Hepatocyte (in vitro differentiated cells): ENCODE results near the gene MACROD2. TPM values are rescaled to one million over a fixed set of nuclear protein-coding genes. Genes with fewer than 3 reads are reported as not detected.

Source experiments
- DNase-seq: peaks from one replicate; pipeline ENCODE4 v3.0.0-alpha.2; 2016; ENCODE audit warnings: low spot score
- H2AFZ ChIP-seq: fragments of 200-600 bp; sonication (generic); 2 replicates; pipeline ENCODE4 v1.6.0; 2016; ENCODE audit warnings: antibody characterized with exemption, mild to moderate bottlenecking
- H3K27ac ChIP-seq: fragments of 200-600 bp; sonication (generic); 2 replicates; pipeline ENCODE4 v1.5.1; 2016; ENCODE audit warnings: mild to moderate bottlenecking
- H3K27me3 ChIP-seq: fragments of 200-600 bp; sonication (generic); 2 replicates; pipeline ENCODE4 v1.6.1; 2016
- H3K36me3 ChIP-seq: fragments of 200-600 bp; sonication (generic); replicated peaks from 2 replicates; pipeline ENCODE4 v1.5.1; 2016; ENCODE audit warnings: low read depth; ENCODE audit not compliant: insufficient read depth
- H3K4me1 ChIP-seq: fragments of 200-600 bp; sonication (generic); 2 replicates; pipeline ENCODE4 v1.5.1; 2016; ENCODE audit warnings: mild to moderate bottlenecking, moderate library complexity; ENCODE audit not compliant: insufficient read depth
- H3K4me2 ChIP-seq: fragments of 200-600 bp; sonication (generic); 2 replicates; pipeline ENCODE4 v1.6.0; 2016
- H3K4me3 ChIP-seq: fragments of 200-600 bp; sonication (generic); 2 replicates; pipeline ENCODE4 v1.5.1; 2016; ENCODE audit warnings: mild to moderate bottlenecking
- H3K79me2 ChIP-seq: fragments of 200-600 bp; sonication (generic); 2 replicates; pipeline ENCODE4 v1.6.0; 2017; ENCODE audit warnings: mild to moderate bottlenecking
- H3K9me2 ChIP-seq: fragments of 200-600 bp; sonication (generic); replicated peaks from 2 replicates; pipeline ENCODE4 v1.6.0; 2017; ENCODE audit warnings: mild to moderate bottlenecking; ENCODE audit not compliant: insufficient read depth
- H3K9me3 ChIP-seq: fragments of 200-600 bp; sonication (generic); 2 replicates; pipeline ENCODE4 v1.5.1; 2016; ENCODE audit warnings: low read depth, mild to moderate bottlenecking
- H4K20me1 ChIP-seq: fragments of 200-600 bp; sonication (generic); 2 replicates; pipeline ENCODE4 v1.6.0; 2016; ENCODE audit warnings: mild to moderate bottlenecking; ENCODE audit not compliant: insufficient read depth, poor library complexity, severe bottlenecking
- EZH2 ChIP-seq: fragments of 200-600 bp; sonication (generic); IDR thresholded peaks from 2 replicates; pipeline ENCODE4 v1.6.1; 2016; ENCODE audit warnings: antibody characterized with exemption, mild to moderate bottlenecking, borderline replicate concordance
- EZH2phosphoT487 ChIP-seq: fragments of 200-600 bp; sonication (generic); IDR thresholded peaks from one replicate; pipeline ENCODE4 v1.6.1; 2018; ENCODE audit warnings: antibody characterized with exemption, mild to moderate bottlenecking, low read depth, moderate library complexity; ENCODE audit not compliant: unreplicated experiment, severe bottlenecking
- WGBS: methylation state at CpG from one replicate; pipeline ENCODE4 v1.1.6; 2016; ENCODE audit warnings: low lambda C conversion rate; ENCODE audit errors: missing lambda C conversion rate; 5-methylcytosine and 5-hydroxymethylcytosine counted together
- polyA plus RNA-seq: library from polyadenylated mRNA; unstranded; fragments of >200 nt; fragmentation: Nextera tagmentation; extraction: Ambion mirVana; gene quantifications from 2 replicates; pipeline ENCODE4 v1.2.1, GENCODE V29; 2016
- total RNA-seq: library from RNA; depleted of rRNA; stranded (reverse); fragments of >200 nt; gene quantifications from 2 replicates; pipeline ENCODE4 v1.2.3, GENCODE V29; 2014
- TF ChIP-seq, protein P1 (sequence below): fragments of 200-600 bp; sonication (generic); IDR thresholded peaks from 2 replicates; pipeline ENCODE4 v1.5.1; 2016; ENCODE audit warnings: antibody characterized with exemption, mild to moderate bottlenecking; ENCODE audit not compliant: poor library complexity

Gene MACROD2
- total and polyA plus RNA-seq, 2 experiments from 2014 or later, result 2.4 to 3.1 TPM

DNA sequence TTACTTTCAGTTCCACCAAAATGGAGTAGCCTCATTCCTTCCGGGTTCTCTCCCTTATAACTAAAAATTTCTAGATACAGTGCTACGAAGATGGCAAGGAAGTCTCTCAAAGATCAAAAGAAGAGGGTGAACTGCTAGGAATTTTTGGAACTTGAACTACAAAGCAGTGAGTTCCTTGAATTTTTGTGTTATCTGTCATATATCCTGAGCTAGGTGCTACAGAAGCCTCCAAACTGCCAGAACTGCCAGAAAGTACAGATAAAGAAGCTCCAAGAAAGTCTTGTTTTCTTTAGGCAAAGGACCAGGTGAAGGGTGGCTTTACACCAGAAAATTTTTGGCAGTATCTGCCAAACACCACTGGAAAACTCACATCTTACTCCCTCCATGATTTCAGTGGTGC lies 560.9 kb downstream of the MACROD2 start:
- H3K9me3 ChIP-seq, result no peaks in the 10 kb centered on the region
- H2AFZ ChIP-seq, result no peak overlapping the region
- no peaks in the 10 kb centered on the region for H3K9me2 ChIP-seq
- no peaks in the 10 kb centered on the region for H3K36me3 ChIP-seq
- no peaks in the 10 kb centered on the region for H4K20me1 ChIP-seq
- H3K79me2 ChIP-seq, result no peaks in the 10 kb centered on the region
- H3K4me2 ChIP-seq, result no peak overlapping the region
- TF ChIP-seq EZH2 (no peak), EZH2phosphoT487 (no peak)
- TF ChIP-seq, protein P1, sequence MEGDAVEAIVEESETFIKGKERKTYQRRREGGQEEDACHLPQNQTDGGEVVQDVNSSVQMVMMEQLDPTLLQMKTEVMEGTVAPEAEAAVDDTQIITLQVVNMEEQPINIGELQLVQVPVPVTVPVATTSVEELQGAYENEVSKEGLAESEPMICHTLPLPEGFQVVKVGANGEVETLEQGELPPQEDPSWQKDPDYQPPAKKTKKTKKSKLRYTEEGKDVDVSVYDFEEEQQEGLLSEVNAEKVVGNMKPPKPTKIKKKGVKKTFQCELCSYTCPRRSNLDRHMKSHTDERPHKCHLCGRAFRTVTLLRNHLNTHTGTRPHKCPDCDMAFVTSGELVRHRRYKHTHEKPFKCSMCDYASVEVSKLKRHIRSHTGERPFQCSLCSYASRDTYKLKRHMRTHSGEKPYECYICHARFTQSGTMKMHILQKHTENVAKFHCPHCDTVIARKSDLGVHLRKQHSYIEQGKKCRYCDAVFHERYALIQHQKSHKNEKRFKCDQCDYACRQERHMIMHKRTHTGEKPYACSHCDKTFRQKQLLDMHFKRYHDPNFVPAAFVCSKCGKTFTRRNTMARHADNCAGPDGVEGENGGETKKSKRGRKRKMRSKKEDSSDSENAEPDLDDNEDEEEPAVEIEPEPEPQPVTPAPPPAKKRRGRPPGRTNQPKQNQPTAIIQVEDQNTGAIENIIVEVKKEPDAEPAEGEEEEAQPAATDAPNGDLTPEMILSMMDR, result no peak
- DNase-seq, result no peak
- WGBS, result 68% methylated on average over 2 of the region's 2 CpGs
- no peak overlapping the region for H3K4me3 ChIP-seq
- H3K27ac ChIP-seq, result no peak overlapping the region
- no peaks in the 10 kb centered on the region for H3K4me1 ChIP-seq
- no peaks in the 10 kb centered on the region for H3K27me3 ChIP-seq

DNA sequence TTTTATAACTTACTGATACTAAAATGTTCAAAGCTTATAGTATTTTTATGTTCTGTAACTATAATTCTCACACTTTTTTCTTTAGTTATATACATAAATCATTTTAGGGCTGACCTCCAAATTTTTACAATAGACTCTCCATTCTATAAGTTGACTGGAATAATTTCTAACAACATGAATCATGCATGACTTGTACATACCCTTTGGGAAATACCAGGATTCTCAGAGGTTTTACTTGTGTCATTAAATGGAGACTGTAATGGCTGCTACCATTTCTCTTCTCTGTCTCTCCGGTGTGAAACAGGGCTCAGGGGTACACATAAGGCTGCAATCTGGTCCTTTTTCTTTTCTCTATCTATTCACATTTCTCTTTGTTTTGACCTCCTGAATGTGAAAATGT lies 564.3 kb downstream of the MACROD2 start:
- H3K9me3 ChIP-seq, result no peaks in the 10 kb centered on the region
- DNase-seq, result no peak
- WGBS, result 80% methylated on average over 1 of the region's 1 CpG
- no peaks in the 10 kb centered on the region for H4K20me1 ChIP-seq
- no peaks in the 10 kb centered on the region for H3K27me3 ChIP-seq
- no peaks in the 10 kb centered on the region for H3K4me1 ChIP-seq
- H3K36me3 ChIP-seq, result no peaks in the 10 kb centered on the region
- H3K4me3 ChIP-seq, result no peak overlapping the region
- no peak for TF ChIP-seq EZH2
- no peak for TF ChIP-seq EZH2phosphoT487
- TF ChIP-seq, protein P1, result no peak
- H2AFZ ChIP-seq, result no peak overlapping the region
- H3K4me2 ChIP-seq, result no peak overlapping the region
- no peak overlapping the region for H3K27ac ChIP-seq
- no peaks in the 10 kb centered on the region for H3K79me2 ChIP-seq
- H3K9me2 ChIP-seq, result no peaks in the 10 kb centered on the region

DNA sequence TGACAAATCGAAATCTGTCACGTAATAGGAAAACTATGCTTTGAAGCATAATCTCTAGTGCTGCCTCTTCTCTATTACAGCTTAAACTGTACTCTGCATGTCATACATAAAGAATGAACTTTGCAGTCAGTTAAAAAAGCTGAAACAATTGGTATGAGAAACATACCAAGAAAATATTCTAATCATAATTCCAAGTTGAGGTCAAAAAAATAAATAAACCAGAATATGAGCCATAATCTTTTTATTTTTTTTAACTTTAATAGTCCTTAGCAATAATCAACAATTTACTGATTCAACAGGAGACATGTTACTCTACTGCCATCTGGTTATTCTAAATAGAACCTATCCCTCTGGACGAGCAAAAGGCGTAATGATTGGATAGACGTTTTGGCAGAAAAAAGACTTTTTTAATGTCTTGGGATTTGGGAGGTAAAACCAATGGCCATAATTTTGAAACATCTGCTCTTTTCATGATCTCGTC lies 566.5 kb downstream of the MACROD2 start:
- no peak overlapping the region for H2AFZ ChIP-seq
- 71% methylated on average over 6 of the region's 6 CpGs for WGBS

More for the DNA sequence above, 566.5 kb downstream of the MACROD2 start:
- no peaks in the 10 kb centered on the region for H3K36me3 ChIP-seq
- H3K9me3 ChIP-seq, result no peaks in the 10 kb centered on the region
- H3K79me2 ChIP-seq, result no peaks in the 10 kb centered on the region
- no peaks in the 10 kb centered on the region for H4K20me1 ChIP-seq
- H3K27ac ChIP-seq, result no peak overlapping the region
- H3K9me2 ChIP-seq, result no peaks in the 10 kb centered on the region
- no peak overlapping the region for H3K4me2 ChIP-seq
- no peak overlapping the region for H3K4me3 ChIP-seq
- H3K27me3 ChIP-seq, result no peaks in the 10 kb centered on the region
- TF ChIP-seq EZH2 (no peak), EZH2phosphoT487 (no peak)
- TF ChIP-seq, protein P1, result peak; percentile 6
- H3K4me1 ChIP-seq, result no peaks in the 10 kb centered on the region
- no peak for DNase-seq
